GM18505 (cell line): Measurements from ENCODE around the gene PCAT7.

Experiments
- ATAC-seq: cut with Tn5 transposase; IDR thresholded peaks from one replicate; pipeline ENCODE4 v1.9.1; 2021; ENCODE audit not compliant: unreplicated experiment
- POLR2A ChIP-seq: IDR thresholded peaks from 4 replicates; pipeline ENCODE4 v1.6.1; 2011; ENCODE audit warnings: borderline replicate concordance; ENCODE audit not compliant: insufficient read depth, insufficient read length; ENCODE audit errors: extremely low read depth

The PCAT7 gene

GRCh38 chr9:94600715-94601114 is 45.8 kb downstream of the PCAT7 start:
- no peak for ATAC-seq

GRCh38 chr9:94602666-94603065 is 47.8 kb downstream of the PCAT7 start:
- no peak for TF ChIP-seq POLR2A
- no peak for ATAC-seq

More at GRCh38 chr9:94600715-94601114, 45.8 kb downstream of the PCAT7 start:
- no peak for TF ChIP-seq POLR2A

- TF ChIP-seq POLR2A: no peak
- no peak for ATAC-seq
These were observed 48.6 kb downstream of the PCAT7 start for GRCh38 chr9:94603259-94604160.

- no peak for ATAC-seq
- no peak for TF ChIP-seq POLR2A
These were observed 52.0 kb downstream of the PCAT7 start for GRCh38 chr9:94606646-94607422.

GRCh38 chr9:94607423-94607691 is 52.5 kb downstream of the PCAT7 start:
- TF ChIP-seq POLR2A: no peak
- no peak for ATAC-seq

- no peak for TF ChIP-seq POLR2A
- ATAC-seq: no peak
These were observed 55.3 kb downstream of the PCAT7 start for GRCh38 chr9:94610181-94610606.

- ATAC-seq: no peak
- TF ChIP-seq POLR2A: no peak
These were observed 56.8 kb downstream of the PCAT7 start for GRCh38 chr9:94611638-94612068.

GRCh38 chr9:94612071-94612470 is 57.2 kb downstream of the PCAT7 start:
- ATAC-seq: no peak
- no peak for TF ChIP-seq POLR2A

GRCh38 chr9:94613003-94613402 is 58.1 kb downstream of the PCAT7 start:
- TF ChIP-seq POLR2A: no peak
- no peak for ATAC-seq

- TF ChIP-seq POLR2A: no peak
- no peak for ATAC-seq
These were observed 64.1 kb downstream of the PCAT7 start for GRCh38 chr9:94619026-94619425.
